ENCODE results near the gene KNSTRN. TPM values are rescaled to one million over a fixed set of nuclear protein-coding genes. Genes with fewer than 3 reads are reported as not detected.

KNSTRN gene
- total and polyA plus RNA-seq, 2 of the 4 experiments (the other 2 are of a cell fraction), result 33.1 to 73.5 TPM

DNA sequence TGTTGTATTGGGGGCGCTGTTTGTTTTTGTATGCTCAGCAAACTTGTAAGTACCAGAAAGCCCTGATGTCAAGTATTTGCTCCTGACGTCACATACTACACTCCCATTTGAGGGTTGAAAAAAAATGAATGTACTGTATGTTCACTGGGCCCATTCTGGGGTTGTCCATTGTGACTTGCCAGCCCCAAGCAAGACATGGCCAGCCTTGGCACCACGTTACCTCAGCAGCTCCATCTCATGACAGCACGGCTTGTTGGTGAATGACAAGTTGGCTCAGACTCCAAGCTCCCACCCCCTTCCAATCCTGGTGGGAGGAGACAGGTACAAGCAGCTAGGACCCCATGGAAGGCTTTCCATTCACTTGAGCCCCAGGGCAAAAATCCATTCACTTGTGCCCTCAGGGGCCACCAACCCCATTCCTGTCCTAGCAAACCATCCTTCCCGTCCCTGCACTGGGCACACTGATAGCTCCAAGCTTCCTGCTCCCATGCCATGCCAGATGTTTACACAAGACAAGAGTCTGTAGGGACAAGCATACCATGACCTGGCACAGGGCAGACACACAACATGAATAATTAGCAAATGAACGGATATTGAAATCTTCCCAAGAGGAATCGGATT lies 30.1 kb upstream of the KNSTRN start:
- Histone ChIP-seq H3K79me1 (ENCODE audit: low read depth in 1 of 2, low read length in 2 of 2) (no peaks in the 10 kb centered on the region), H3K4me1 (ENCODE audit: control insufficient read depth, insufficient read depth, low read length) (peaks cover 3% of the 10 kb centered on the region; the same call in 1 of the 2 replicates), H3K4ac (ENCODE audit: low read depth, low read length) (no peak overlapping the region), H3K14ac (replicated peaks; ENCODE audit: low read depth, low read length) (no peak overlapping the region), H2AK9ac (replicated peaks; ENCODE audit: low read depth, low read length, poor library complexity) (peak overlapping the region; percentile 3), H3K27ac (ENCODE audit: insufficient read depth, low read length) (no peak overlapping the region), H2BK120ac (ENCODE audit: low read depth, low read length) (no peak overlapping the region), H3K9ac (ENCODE audit: low read depth, low read length) (no peak overlapping the region), H3K18ac (ENCODE audit: low read depth, low read length) (no peak overlapping the region), H2BK15ac (ENCODE audit: low read depth, low read length) (no peak overlapping the region), H3K9me3 (ENCODE audit: control insufficient read depth, insufficient read depth, low read length) (no peaks in the 10 kb centered on the region), H4K20me1 (ENCODE audit: insufficient read depth, low read length) (no peaks in the 10 kb centered on the region), H3K4me2 (ENCODE audit: low read depth, low read length) (no peak overlapping the region), H2AK5ac (ENCODE audit: low read depth, low read length) (no peak overlapping the region), H2AFZ (replicated peaks; ENCODE audit: low read length, poor library complexity) (no peak overlapping the region), H4K91ac (ENCODE audit: insufficient read depth, low read depth, low read length) (no peak overlapping the region), H4K5ac (ENCODE audit: low read depth, low read length) (no peak overlapping the region), H3K27me3 (ENCODE audit: control insufficient read depth, insufficient read depth, low read length) (peaks cover 16% of the 10 kb centered on the region), H3K4me3 (ENCODE audit: insufficient read depth, low read depth, low read length) (no peak overlapping the region), H4K8ac (ENCODE audit: low read depth in 2 of 2, low read length in 2 of 2) (no peak overlapping the region), H2BK5ac (ENCODE audit: low read depth, low read length, poor library complexity, severe bottlenecking) (no peak overlapping the region), H3K36me3 (ENCODE audit: control insufficient read depth, insufficient read depth, low read length) (no peaks in the 10 kb centered on the region), H3K56ac (ENCODE audit: extremely low read depth, insufficient read depth, low read length) (no peak overlapping the region), H3K23ac (ENCODE audit: low read depth, low read length) (no peak overlapping the region), H2BK20ac (ENCODE audit: low read depth, low read length) (no peak overlapping the region), H3K9me1 (ENCODE audit: insufficient read depth, low read length) (no peaks in the 10 kb centered on the region)
- no TSS peak for BruUV-seq (replicated peaks)
- intact Hi-C loops (cut with micrococcal nuclease), result no loop called here
- ATAC-seq (ENCODE audit: low read depth) (no peak), DNase-seq (no peak)
- in situ Hi-C loops (cut with MboI; ENCODE audit: low sequenced_read_pairs), result no loop called here
- dilution Hi-C loops (cut with HindIII; ENCODE audit: low sequenced_read_pairs, unreplicated experiment), result no loop called here
- WGBS, 2 experiments (ENCODE audit: extremely low coverage in 2 of 2, insufficient read length in 1 of 2), result 100% methylated on average over 1 of the region's 7 CpGs; no CpG with 5 or more reads in 1 of the 2 experiments
- no peak for TF ChIP-seq RCOR1 (IDR thresholded peaks at IDR 0.05; ENCODE audit: insufficient replicate concordance, low read length)
- TF ChIP-seq MAFK (IDR thresholded peaks at IDR 0.05; ENCODE audit: low read depth, low read length), result no peak
- no peak for TF ChIP-seq RAD21 (IDR thresholded peaks at IDR 0.05; ENCODE audit: low read length)
- TF ChIP-seq SMC3 (IDR thresholded peaks at IDR 0.05; ENCODE audit: low read depth, low read length), result no peak
- no peak for TF ChIP-seq BHLHE40 (IDR thresholded peaks at IDR 0.05; ENCODE audit: low read depth, low read length)
- TF ChIP-seq MXI1 (IDR thresholded peaks at IDR 0.05; ENCODE audit: borderline replicate concordance, low read depth, low read length), result no peak
- no peak for TF ChIP-seq MAZ (IDR thresholded peaks at IDR 0.05; ENCODE audit: borderline replicate concordance, low read depth, low read length)
- no peak for TF ChIP-seq CTCF (conservative IDR thresholded peaks at IDR 0.05; ENCODE audit: low read depth, low read length)
- TF ChIP-seq USF2 (IDR thresholded peaks at IDR 0.05; ENCODE audit: low read depth, low read length), result no peak
- no peak for TF ChIP-seq NFE2L2 (IDR thresholded peaks at IDR 0.05; ENCODE audit: low read depth, low read length)
- no peak for TF ChIP-seq POLR2A (IDR thresholded peaks at IDR 0.05; ENCODE audit: low read depth, low read length)
- TF ChIP-seq RFX5 (IDR thresholded peaks at IDR 0.05; ENCODE audit: low read depth, low read length), result no peak
- no peak for TF ChIP-seq FOS (IDR thresholded peaks at IDR 0.05; ENCODE audit: low read depth, low read length)
- TF ChIP-seq, protein P1, sequence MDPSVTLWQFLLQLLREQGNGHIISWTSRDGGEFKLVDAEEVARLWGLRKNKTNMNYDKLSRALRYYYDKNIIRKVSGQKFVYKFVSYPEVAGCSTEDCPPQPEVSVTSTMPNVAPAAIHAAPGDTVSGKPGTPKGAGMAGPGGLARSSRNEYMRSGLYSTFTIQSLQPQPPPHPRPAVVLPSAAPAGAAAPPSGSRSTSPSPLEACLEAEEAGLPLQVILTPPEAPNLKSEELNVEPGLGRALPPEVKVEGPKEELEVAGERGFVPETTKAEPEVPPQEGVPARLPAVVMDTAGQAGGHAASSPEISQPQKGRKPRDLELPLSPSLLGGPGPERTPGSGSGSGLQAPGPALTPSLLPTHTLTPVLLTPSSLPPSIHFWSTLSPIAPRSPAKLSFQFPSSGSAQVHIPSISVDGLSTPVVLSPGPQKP (IDR thresholded peaks at IDR 0.05; ENCODE audit: borderline replicate concordance, low read depth, low read length), result no peak
- TF ChIP-seq CEBPB (IDR thresholded peaks at IDR 0.05; ENCODE audit: low read depth, low read length), result no peak
- TF ChIP-seq CHD1 (IDR thresholded peaks at IDR 0.05; ENCODE audit: low read depth, low read length), result no peak
- POLR2A ChIA-PET (ENCODE audit: unreplicated experiment), result no interaction called here
- CTCF ChIA-PET, result interaction anchor here (0.7 kb wide), 1 partner anchor 277 kb away, joined by 3 read pairs; no protein-coding TSS in a partner anchor
